Gastroesophageal sphincter (tissue), 4 donors: ENCODE data around the gene SRPK2. TPM values are rescaled to one million over a fixed set of nuclear protein-coding genes. Genes with fewer than 3 reads are reported as not detected.
"Not testable (repeated sequence)": the region's sequence is repeated elsewhere in the genome, so short reads cannot be mapped to it uniquely, and the experiment has no call there.

Experiments used
- ATAC-seq: fragments of 150-250 bp; one replicate; pipeline ENCODE4 v1.9.1; 2016; ENCODE audit warnings: mild to moderate bottlenecking, moderate library complexity
- H3K27ac ChIP-seq, 4 donors: fragments of 200-600 bp; sonication (generic) in 3 of 4; 1 replicate in 3 of 4; 2 replicates in 1 of 4; pipeline ENCODE4 v1.5.1; 2016 to 2019
- H3K27me3 ChIP-seq: fragments of 200-600 bp; sonication (generic); one replicate; pipeline ENCODE4 v1.5.1; 2019
- H3K36me3 ChIP-seq, 2 donors: fragments of 200-600 bp; sonication (generic); one replicate each; pipeline ENCODE4 v1.5.1; 2019; ENCODE audit warnings: control low read depth in 1 of 2
- H3K4me1 ChIP-seq, 3 donors: fragments of 200-600 bp; sonication (generic); 1 replicate in 2 of 3; 2 replicates in 1 of 3; pipeline ENCODE4 v1.5.1; 2016 to 2019; ENCODE audit warnings: control low read depth in 2 of 3
- H3K4me3 ChIP-seq, 2 donors: fragments of 200-600 bp; sonication (generic); one replicate each; pipeline ENCODE4 v1.5.1; 2019; ENCODE audit warnings: mild to moderate bottlenecking in 1 of 2, moderate library complexity in 1 of 2
- H3K9me3 ChIP-seq, 3 donors: fragments of 200-600 bp; sonication (generic); one replicate each; pipeline ENCODE4 v1.5.1; 2017 to 2019; ENCODE audit warnings: control low read depth in 2 of 3
- EP300 ChIP-seq: sonication (generic); formaldehyde crosslinking; IDR thresholded peaks from one replicate; pipeline ENCODE4 v1.6.1; 2017; ENCODE audit warnings: antibody characterized with exemption, mild to moderate bottlenecking
- POLR2A ChIP-seq, 2 donors: fragments of 450-650 bp; IDR thresholded peaks; one replicate each; pipeline ENCODE4 v1.6.1; 2017; ENCODE audit warnings: antibody characterized with exemption in 2 of 2, mild to moderate bottlenecking in 2 of 2, moderate library complexity in 1 of 2
- POLR2AphosphoS5 ChIP-seq: sonication (generic); formaldehyde crosslinking; IDR thresholded peaks from one replicate; pipeline ENCODE4 v1.6.1; 2017; ENCODE audit warnings: antibody characterized with exemption
- WGBS, 2 donors: methylation state at CpG; one replicate each; pipeline ENCODE4 v1.1.5; 2018; ENCODE audit warnings: low coverage in 1 of 2; 5-methylcytosine and 5-hydroxymethylcytosine counted together
- total RNA-seq, 4 donors: library from RNA; depleted of rRNA; stranded (reverse); fragments of >200 nt; gene quantifications; one replicate each; pipeline ENCODE4 v1.1.0, GENCODE V29; 2016
- TF ChIP-seq, protein P1 (sequence below), 4 experiments: fragments of 200-600 bp in 2 of 4; fragments of 450-650 bp in 2 of 4; sonication (generic) in 1 of 4; IDR thresholded peaks; one replicate each; pipeline ENCODE4 v1.5.1; 2017 to 2019; ENCODE audit warnings: antibody characterized with exemption in 4 of 4, mild to moderate bottlenecking in 2 of 4, moderate library complexity in 2 of 4

Gene SRPK2
- 10 to 100 TPM; 41.7 to 47.9 (median 43.8) TPM for total RNA-seq

DNA sequence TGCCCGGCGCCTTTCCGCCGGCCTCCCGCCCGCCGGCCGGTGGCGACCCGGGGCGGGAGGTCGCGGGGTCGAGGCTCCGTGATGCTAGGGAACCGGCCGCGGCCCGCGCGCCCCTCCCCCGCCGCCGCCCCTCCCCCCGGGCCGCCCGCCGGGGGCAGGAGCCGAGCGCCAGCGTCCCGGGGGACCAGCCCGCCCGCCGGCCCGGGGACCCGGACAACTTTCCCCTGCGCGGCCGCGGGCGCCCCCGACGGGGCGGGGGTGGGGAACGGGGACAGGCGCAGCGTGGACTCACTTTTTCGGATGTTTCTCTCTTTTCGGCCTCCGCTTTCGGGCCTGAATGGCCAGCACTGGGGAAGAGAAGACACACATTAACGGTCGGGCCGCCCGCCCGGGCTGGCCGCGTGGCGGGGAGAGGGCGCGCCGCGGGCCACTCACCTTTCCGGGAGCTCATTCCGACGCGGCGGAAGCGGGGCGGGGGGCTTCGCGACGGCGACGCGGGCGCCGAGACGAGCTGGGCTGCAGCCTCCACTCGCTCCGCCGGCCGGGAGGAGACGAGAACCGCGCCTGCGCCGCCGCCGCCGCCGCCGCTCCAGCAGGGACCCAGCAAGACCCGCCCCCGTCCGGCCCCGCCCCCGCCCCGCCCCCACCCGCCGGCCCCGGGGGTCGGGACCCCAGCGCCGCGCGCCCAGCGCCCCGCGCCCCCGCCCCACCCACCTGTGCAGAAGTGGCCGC is at the start of gene SRPK2:
Gene SRPK2 (minus strand): TSS at position 566 of the 732 bp plus-strand sequence.
- Histone ChIP-seq H3K4me3 (peak within 1 kb of the TSS; percentile 97 to 99), H3K9me3 (no peaks in the 10 kb centered on the region), H3K36me3 (no peaks in the 10 kb centered on the region), H3K4me1 (peaks cover 0 to 15% (median 0%) of the 10 kb centered on the region in 3 donors), H3K27me3 (no peaks in the 10 kb centered on the region), H3K27ac (peak within 1 kb of the TSS; percentile 44 to 90 (median 84))
- WGBS, 2 donors = no CpG with 5 or more reads among the region's 113 CpGs
- TF ChIP-seq POLR2AphosphoS5 = no peak
- no peak for TF ChIP-seq EP300
- TF ChIP-seq, protein P1, sequence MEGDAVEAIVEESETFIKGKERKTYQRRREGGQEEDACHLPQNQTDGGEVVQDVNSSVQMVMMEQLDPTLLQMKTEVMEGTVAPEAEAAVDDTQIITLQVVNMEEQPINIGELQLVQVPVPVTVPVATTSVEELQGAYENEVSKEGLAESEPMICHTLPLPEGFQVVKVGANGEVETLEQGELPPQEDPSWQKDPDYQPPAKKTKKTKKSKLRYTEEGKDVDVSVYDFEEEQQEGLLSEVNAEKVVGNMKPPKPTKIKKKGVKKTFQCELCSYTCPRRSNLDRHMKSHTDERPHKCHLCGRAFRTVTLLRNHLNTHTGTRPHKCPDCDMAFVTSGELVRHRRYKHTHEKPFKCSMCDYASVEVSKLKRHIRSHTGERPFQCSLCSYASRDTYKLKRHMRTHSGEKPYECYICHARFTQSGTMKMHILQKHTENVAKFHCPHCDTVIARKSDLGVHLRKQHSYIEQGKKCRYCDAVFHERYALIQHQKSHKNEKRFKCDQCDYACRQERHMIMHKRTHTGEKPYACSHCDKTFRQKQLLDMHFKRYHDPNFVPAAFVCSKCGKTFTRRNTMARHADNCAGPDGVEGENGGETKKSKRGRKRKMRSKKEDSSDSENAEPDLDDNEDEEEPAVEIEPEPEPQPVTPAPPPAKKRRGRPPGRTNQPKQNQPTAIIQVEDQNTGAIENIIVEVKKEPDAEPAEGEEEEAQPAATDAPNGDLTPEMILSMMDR (IDR thresholded peaks at IDR 0.05) = no peak
- peak in 1 of 2 donors; percentile 42 for TF ChIP-seq POLR2A (IDR thresholded peaks at IDR 0.05)
- ATAC-seq = peak; percentile 87

DNA sequence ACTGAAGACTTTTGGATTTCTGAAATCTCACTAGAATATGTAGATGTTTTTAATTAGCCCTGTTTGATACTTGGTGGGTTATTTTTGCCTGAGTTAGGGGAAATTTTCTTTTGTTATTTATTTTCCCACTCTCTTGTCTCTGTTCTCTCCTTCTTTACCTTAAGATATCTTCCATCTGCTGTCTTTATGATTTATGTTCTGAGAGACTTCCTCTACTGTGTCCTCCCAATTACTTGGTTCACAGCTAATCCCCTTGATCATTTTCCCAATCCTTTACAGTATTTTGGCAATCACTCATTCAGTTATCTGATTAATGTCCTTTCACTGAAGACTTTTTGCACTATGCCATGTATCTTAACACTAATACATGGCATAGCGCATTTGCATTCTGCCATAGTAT is 49.5 kb upstream of the SRPK2 start:
- TF ChIP-seq, protein P1 (IDR thresholded peaks at IDR 0.05) = no peak
- TF ChIP-seq POLR2A (IDR thresholded peaks at IDR 0.05) (no peak), EP300 (no peak), POLR2AphosphoS5 (no peak)
- H3K4me1 ChIP-seq = no peaks in the 10 kb centered on the region
- H3K4me3 ChIP-seq = no peak overlapping the region
- 88 to 100% methylated on average over 1 of the region's 1 CpG for WGBS, 2 donors
- no peak overlapping the region for H3K27ac ChIP-seq
- ATAC-seq = no peak
- no peaks in the 10 kb centered on the region for H3K36me3 ChIP-seq
- no peaks in the 10 kb centered on the region for H3K9me3 ChIP-seq
- H3K27me3 ChIP-seq = no peaks in the 10 kb centered on the region

GRCh38 chr7:105437356-105437755 is 48.6 kb upstream of the SRPK2 start:
- H3K36me3 ChIP-seq, H3K27ac ChIP-seq, H3K4me1 ChIP-seq, H3K4me3 ChIP-seq, H3K9me3 ChIP-seq, ATAC-seq, H3K27me3 ChIP-seq: not testable (repeated sequence)
- 93% methylated on average over 5 of the region's 6 CpGs; no CpG with 5 or more reads in 1 of the 2 donors for whole genome bisulfite sequencing, 2 donors

GRCh38 chr7:105429746-105430612 is 41.3 kb upstream of the SRPK2 start:
- Histone ChIP-seq H3K27me3 (no peaks in the 10 kb centered on the region), H3K36me3 (no peaks in the 10 kb centered on the region), H3K4me3 (no peak overlapping the region), H3K4me1 (peaks cover 0 to 6% (median 0%) of the 10 kb centered on the region in 3 donors), H3K9me3 (no peaks in the 10 kb centered on the region), H3K27ac (no peak overlapping the region)
- no peak for ATAC-seq
- 31 to 40% methylated on average over 4 of the region's 4 CpGs for WGBS, 2 donors
- TF ChIP-seq POLR2A (IDR thresholded peaks at IDR 0.05) (no peak), POLR2AphosphoS5 (no peak), EP300 (no peak)
- TF ChIP-seq, protein P1 (IDR thresholded peaks at IDR 0.05) = peak in 3 of 4 experiments; percentile 35 to 52 (median 35)

GRCh38 chr7:105426606-105427146 is 38.0 kb upstream of the SRPK2 start:
- Histone ChIP-seq H3K4me3 (no peak overlapping the region), H3K4me1 (peaks cover 0 to 6% (median 0%) of the 10 kb centered on the region in 3 donors), H3K36me3 (no peaks in the 10 kb centered on the region), H3K27ac (no peak overlapping the region), H3K9me3 (no peaks in the 10 kb centered on the region), H3K27me3 (no peaks in the 10 kb centered on the region)
- TF ChIP-seq EP300 (no peak), POLR2AphosphoS5 (no peak), POLR2A (IDR thresholded peaks at IDR 0.05) (no peak)
- TF ChIP-seq, protein P1 (IDR thresholded peaks at IDR 0.05) = no peak
- WGBS, 2 donors = 60 to 83% methylated on average over 1 to 2 of the region's 2 CpGs
- ATAC-seq = no peak
